OCI-LY7 (cell line): ENCODE results near the gene MYBPC3.

Experiments
- EZH2phosphoT487 ChIP-seq: fragments of 200-600 bp; sonication (generic); IDR thresholded peaks from 2 replicates; pipeline ENCODE4 v1.6.1; 2018; ENCODE audit warnings: low read depth, borderline replicate concordance, mild to moderate bottlenecking, mixed run types, antibody characterized with exemption, low read length, moderate library complexity, mixed read lengths
- TF ChIP-seq, protein P1 (sequence below): fragments of 200-600 bp; sonication (generic); conservative IDR thresholded peaks from 2 replicates; pipeline ENCODE4 v1.5.1; 2014; ENCODE audit warnings: mild to moderate bottlenecking, antibody characterized with exemption, low read length, moderate library complexity, mixed read lengths

DNA sequence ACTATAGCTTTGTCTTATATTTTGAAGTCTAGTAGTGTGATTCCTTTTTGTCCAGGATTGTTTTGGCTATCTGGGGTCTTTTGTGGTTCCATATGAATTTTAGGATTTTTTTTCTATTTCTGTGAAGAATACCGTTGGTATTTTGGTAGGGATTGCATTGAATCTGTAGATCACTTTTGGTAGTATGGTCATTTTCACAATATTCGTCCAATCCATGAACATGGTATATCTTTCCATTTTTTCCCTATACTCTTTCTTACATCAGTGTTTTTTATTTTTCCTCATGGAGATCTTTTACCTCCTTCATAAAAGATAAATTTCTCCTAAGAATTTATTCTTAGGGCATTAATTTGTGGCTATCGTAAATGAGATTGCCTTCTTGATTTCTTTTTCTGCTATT lies 53.4 kb downstream of the MYBPC3 start:
- TF ChIP-seq, protein P1, sequence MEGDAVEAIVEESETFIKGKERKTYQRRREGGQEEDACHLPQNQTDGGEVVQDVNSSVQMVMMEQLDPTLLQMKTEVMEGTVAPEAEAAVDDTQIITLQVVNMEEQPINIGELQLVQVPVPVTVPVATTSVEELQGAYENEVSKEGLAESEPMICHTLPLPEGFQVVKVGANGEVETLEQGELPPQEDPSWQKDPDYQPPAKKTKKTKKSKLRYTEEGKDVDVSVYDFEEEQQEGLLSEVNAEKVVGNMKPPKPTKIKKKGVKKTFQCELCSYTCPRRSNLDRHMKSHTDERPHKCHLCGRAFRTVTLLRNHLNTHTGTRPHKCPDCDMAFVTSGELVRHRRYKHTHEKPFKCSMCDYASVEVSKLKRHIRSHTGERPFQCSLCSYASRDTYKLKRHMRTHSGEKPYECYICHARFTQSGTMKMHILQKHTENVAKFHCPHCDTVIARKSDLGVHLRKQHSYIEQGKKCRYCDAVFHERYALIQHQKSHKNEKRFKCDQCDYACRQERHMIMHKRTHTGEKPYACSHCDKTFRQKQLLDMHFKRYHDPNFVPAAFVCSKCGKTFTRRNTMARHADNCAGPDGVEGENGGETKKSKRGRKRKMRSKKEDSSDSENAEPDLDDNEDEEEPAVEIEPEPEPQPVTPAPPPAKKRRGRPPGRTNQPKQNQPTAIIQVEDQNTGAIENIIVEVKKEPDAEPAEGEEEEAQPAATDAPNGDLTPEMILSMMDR = no peak
- no peak for TF ChIP-seq EZH2phosphoT487
